ENCODE data around the gene RPN2. TPM values are rescaled to one million over a fixed set of nuclear protein-coding genes. Genes with fewer than 3 reads are reported as not detected.

Gene RPN2
- total and polyA plus RNA-seq, 9 of the 15 experiments (the other 6 are each of a cell fraction or from before 2014, with no cell fraction given), result 168 to 548 (median 325) TPM

GRCh38 chr20:37192137-37192854 lies 13.2 kb downstream of the RPN2 start (continued):
- TF ChIP-seq, protein P1, sequence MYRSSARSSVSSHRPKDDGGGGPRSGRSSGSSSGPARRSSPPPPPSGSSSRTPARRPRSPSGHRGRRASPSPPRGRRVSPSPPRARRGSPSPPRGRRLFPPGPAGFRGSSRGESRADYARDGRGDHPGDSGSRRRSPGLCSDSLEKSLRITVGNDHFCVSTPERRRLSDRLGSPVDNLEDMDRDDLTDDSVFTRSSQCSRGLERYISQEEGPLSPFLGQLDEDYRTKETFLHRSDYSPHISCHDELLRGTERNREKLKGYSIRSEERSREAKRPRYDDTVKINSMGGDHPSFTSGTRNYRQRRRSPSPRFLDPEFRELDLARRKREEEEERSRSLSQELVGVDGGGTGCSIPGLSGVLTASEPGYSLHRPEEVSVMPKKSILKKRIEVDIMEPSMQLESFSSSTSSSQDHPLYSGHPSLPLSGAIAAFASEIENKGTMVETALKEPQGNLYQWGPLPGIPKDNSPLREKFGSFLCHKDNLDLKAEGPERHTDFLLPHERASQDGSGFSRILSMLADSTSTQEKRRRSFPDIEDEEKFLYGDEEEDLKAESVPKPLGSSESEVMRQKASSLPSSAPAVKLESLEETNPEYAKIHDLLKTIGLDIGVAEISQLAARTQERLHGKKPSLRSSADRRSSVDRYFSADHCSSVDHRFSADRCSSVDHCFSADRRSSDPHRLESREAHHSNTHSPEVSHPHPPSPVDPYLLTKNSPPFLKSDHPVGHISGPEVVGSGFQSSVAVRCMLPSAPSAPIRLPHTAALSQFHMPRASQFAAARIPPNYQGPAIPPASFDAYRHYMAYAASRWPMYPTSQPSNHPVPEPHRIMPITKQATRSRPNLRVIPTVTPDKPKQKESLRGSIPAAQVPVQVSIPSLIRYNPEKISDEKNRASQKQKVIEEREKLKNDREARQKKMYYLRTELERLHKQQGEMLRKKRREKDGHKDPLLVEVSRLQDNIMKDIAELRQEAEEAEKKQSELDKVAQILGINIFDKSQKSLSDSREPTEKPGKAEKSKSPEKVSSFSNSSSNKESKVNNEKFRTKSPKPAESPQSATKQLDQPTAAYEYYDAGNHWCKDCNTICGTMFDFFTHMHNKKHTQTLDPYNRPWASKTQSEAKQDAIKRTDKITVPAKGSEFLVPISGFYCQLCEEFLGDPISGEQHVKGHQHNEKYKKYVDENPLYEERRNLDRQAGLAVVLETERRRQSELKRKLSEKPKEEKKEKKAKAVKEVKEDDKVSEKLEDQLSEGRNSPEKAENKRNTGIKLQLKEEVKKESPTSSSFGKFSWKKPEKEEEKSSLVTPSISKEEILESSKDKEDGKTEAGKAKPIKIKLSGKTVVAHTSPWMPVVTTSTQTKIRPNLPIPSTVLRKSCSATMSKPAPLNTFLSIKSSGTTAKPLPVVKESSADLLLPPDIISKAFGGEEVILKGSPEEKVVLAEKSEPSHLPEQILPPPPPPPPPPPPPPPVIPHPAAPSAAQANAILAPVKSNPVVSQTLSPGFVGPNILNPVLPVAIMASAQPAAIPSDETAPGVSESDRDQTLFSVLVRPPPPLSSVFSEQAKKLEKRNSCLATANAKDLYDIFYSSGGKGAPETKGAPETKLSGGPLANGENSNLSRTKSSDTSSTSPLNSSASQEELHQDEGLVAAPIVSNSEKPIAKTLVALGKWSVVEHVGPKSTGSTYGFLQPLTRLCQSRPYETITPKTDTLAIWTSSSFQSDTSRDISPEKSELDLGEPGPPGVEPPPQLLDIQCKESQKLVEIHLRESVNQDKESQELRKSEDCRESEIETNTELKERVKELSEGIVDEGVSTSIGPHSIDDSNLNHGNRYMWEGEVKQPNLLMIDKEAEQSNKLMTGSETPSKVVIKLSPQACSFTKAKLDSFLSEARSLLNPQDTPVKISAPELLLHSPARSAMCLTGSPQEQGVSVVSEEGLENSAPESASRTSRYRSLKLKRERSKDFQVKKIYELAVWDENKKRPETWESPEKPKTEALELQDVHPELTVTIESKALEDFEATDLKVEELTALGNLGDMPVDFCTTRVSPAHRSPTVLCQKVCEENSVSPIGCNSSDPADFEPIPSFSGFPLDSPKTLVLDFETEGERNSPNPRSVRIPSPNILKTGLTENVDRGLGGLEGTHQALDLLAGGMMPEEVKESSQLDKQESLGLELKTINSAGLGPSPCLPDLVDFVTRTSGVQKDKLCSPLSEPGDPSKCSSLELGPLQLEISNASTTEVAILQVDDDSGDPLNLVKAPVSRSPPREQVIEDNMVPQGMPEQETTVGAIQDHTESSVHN (IDR thresholded peaks at IDR 0.05; ENCODE audit: borderline replicate concordance in 1 of 2, low read depth in 1 of 2), result no peak
- TF ChIP-seq, protein P2, sequence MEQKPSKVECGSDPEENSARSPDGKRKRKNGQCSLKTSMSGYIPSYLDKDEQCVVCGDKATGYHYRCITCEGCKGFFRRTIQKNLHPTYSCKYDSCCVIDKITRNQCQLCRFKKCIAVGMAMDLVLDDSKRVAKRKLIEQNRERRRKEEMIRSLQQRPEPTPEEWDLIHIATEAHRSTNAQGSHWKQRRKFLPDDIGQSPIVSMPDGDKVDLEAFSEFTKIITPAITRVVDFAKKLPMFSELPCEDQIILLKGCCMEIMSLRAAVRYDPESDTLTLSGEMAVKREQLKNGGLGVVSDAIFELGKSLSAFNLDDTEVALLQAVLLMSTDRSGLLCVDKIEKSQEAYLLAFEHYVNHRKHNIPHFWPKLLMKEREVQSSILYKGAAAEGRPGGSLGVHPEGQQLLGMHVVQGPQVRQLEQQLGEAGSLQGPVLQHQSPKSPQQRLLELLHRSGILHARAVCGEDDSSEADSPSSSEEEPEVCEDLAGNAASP (IDR thresholded peaks at IDR 0.05), result no peak
- TF ChIP-seq GTF3C2 (IDR thresholded peaks at IDR 0.05; ENCODE audit: borderline replicate concordance, extremely low read depth, insufficient read length) (no peak), BRCA1 (IDR thresholded peaks at IDR 0.05) (no peak), BRCA1 (CRISPR knock-in tag; IDR thresholded peaks at IDR 0.05) (no peak), PHB2 (IDR thresholded peaks at IDR 0.05; ENCODE audit: low read depth) (no peak), ZNF436 (CRISPR knock-in tag; IDR thresholded peaks at IDR 0.05) (no peak), GATA2 (CRISPR knock-in tag; IDR thresholded peaks at IDR 0.05) (peak; percentile 30; the same call in 1 of the 2 replicates), HEY1 (CRISPR knock-in tag; IDR thresholded peaks at IDR 0.05; ENCODE audit: borderline replicate concordance) (no peak), COPS2 (conservative IDR thresholded peaks at IDR 0.05) (no peak), BDP1 (IDR thresholded peaks at IDR 0.05; ENCODE audit: insufficient read depth, insufficient read length) (no peak), POLR2B (IDR thresholded peaks at IDR 0.05; ENCODE audit: low read depth, partially characterized antibody) (no peak), FIP1L1 (IDR thresholded peaks at IDR 0.05; ENCODE audit: low read depth, low read length, poor library complexity, severe bottlenecking) (no peak), KAT2B (IDR thresholded peaks at IDR 0.05; ENCODE audit: low read depth, low read length) (no peak), ZNF12 (CRISPR knock-in tag; IDR thresholded peaks at IDR 0.05) (no peak), DACH1 (IDR thresholded peaks at IDR 0.05; ENCODE audit: partially characterized antibody) (no peak)
